Measurements from ENCODE around the gene PHACTR2.
"Not testable (repeated sequence)": the region's sequence is repeated elsewhere in the genome, so short reads cannot be mapped to it uniquely, and the experiment has no call there.

Gene PHACTR2

GRCh38 chr6:143859891-143860660 is 182.3 kb downstream of the PHACTR2 start:
- no peak for DNase-seq (ENCODE audit: low read depth in 3 of 3)

- DNase-seq (ENCODE audit: low read depth in 3 of 3), result no peak
These were observed 186.0 kb downstream of the PHACTR2 start for GRCh38 chr6:143863771-143864170.

- DNase-seq (ENCODE audit: low read depth in 3 of 3), result no peak
These were observed 186.5 kb downstream of the PHACTR2 start, which contains the start of gene ZC2HC1B for GRCh38 chr6:143864234-143864633. Gene ZC2HC1B, plus strand, starts transcription at chr6:143864474. Its CDS starts 66 bp downstream, at chr6:143864540.

- DNase-seq (ENCODE audit: low read depth in 3 of 3), result no peak
These were observed 189.5 kb downstream of the PHACTR2 start for GRCh38 chr6:143867236-143867635.

GRCh38 chr6:143868808-143869207 is 191.0 kb downstream of the PHACTR2 start:
- not testable (repeated sequence) for DNase-seq (ENCODE audit: low read depth in 3 of 3)

GRCh38 chr6:143871202-143871730 is 193.5 kb downstream of the PHACTR2 start:
- DNase-seq (ENCODE audit: low read depth in 3 of 3), result not testable (repeated sequence)

GRCh38 chr6:143872201-143872600 is 194.4 kb downstream of the PHACTR2 start:
- no peak for DNase-seq (ENCODE audit: low read depth in 3 of 3)

GRCh38 chr6:143873600-143873999 is 195.8 kb downstream of the PHACTR2 start:
- DNase-seq (ENCODE audit: low read depth in 3 of 3), result not testable (repeated sequence)

GRCh38 chr6:143874503-143874902 is 196.7 kb downstream of the PHACTR2 start:
- DNase-seq (ENCODE audit: low read depth in 3 of 3), result not testable (repeated sequence)

GRCh38 chr6:143877584-143878271 is 200.0 kb downstream of the PHACTR2 start:
- no peak for DNase-seq (ENCODE audit: low read depth in 3 of 3)

GRCh38 chr6:143878272-143878760 is 200.6 kb downstream of the PHACTR2 start:
- DNase-seq (ENCODE audit: low read depth in 3 of 3), result no peak

GRCh38 chr6:143880412-143880811 is 202.6 kb downstream of the PHACTR2 start:
- DNase-seq (ENCODE audit: low read depth in 3 of 3), result no peak
